HG02885 (cell line): ENCODE measurements around the gene LRIG2.
A peak's percentile ranks its signal among the peaks of the same experiment; 100 is the strongest.
"Not testable (repeated sequence)": the region's sequence is repeated elsewhere in the genome, so short reads cannot be mapped to it uniquely, and the experiment has no call there.

Experiments used
- ATAC-seq: cut with Tn5 transposase; IDR thresholded peaks from one replicate; pipeline ENCODE4 v1.9.1; 2021; ENCODE audit warnings: mild to moderate bottlenecking; ENCODE audit not compliant: unreplicated experiment, poor library complexity

The LRIG2 gene

GRCh38 chr1:113058941-113059706 is 13.9 kb upstream of the LRIG2 start:
- ATAC-seq: no peak

GRCh38 chr1:113063456-113063855 is 9.5 kb upstream of the LRIG2 start:
- ATAC-seq: not testable (repeated sequence)

- no peak for ATAC-seq
Observed at GRCh38 chr1:113072141-113072756, 749 bp upstream of the LRIG2 start.

- ATAC-seq: peak; percentile 24
Observed at GRCh38 chr1:113073479-113073950, 517 bp downstream of the LRIG2 start.

GRCh38 chr1:113074237-113074636 is 1.2 kb downstream of the LRIG2 start:
- ATAC-seq: no peak

GRCh38 chr1:113077978-113078377 is 5.0 kb downstream of the LRIG2 start:
- ATAC-seq: not testable (repeated sequence)

- no peak for ATAC-seq
Observed at GRCh38 chr1:113086541-113086940, 13.5 kb downstream of the LRIG2 start.

GRCh38 chr1:113088972-113089371 is 16.0 kb downstream of the LRIG2 start:
- no peak for ATAC-seq

- no peak for ATAC-seq
Observed at GRCh38 chr1:113090051-113090450, 17.1 kb downstream of the LRIG2 start.

GRCh38 chr1:113091988-113092594 is 19.1 kb downstream of the LRIG2 start:
- no peak for ATAC-seq

GRCh38 chr1:113094506-113094905 is 21.5 kb downstream of the LRIG2 start:
- ATAC-seq: no peak

- ATAC-seq: no peak
Observed at GRCh38 chr1:113095790-113096455, 22.9 kb downstream of the LRIG2 start.

- no peak for ATAC-seq
Observed at GRCh38 chr1:113096493-113096892, 23.5 kb downstream of the LRIG2 start.

- no peak for ATAC-seq
Observed at GRCh38 chr1:113101588-113101987, 28.6 kb downstream of the LRIG2 start.

GRCh38 chr1:113103048-113103447 is 30.1 kb downstream of the LRIG2 start:
- no peak for ATAC-seq

- ATAC-seq: no peak
Observed at GRCh38 chr1:113103977-113104376, 31.0 kb downstream of the LRIG2 start.

- ATAC-seq: no peak
Observed at GRCh38 chr1:113106910-113107309, 33.9 kb downstream of the LRIG2 start.

GRCh38 chr1:113109908-113110554 is 37.0 kb downstream of the LRIG2 start:
- no peak for ATAC-seq

GRCh38 chr1:113118266-113118665 is 45.3 kb downstream of the LRIG2 start:
- no peak for ATAC-seq

GRCh38 chr1:113123737-113124136 is 50.7 kb downstream of the LRIG2 start:
- ATAC-seq: no peak
